ENCODE data around the gene OSMR. TPM values are rescaled to one million over a fixed set of nuclear protein-coding genes. Genes with fewer than 3 reads are reported as not detected.

The OSMR gene
- total RNA-seq, 4 donors from 2014 or later: 23.8 to 87.6 (median 30.3) TPM

GRCh38 chr5:38892363-38892762 lies 46.6 kb downstream of the OSMR start:
- no peaks in the 10 kb centered on the region for H3K36me3 ChIP-seq
- H3K9me3 ChIP-seq: peaks cover 0 to 19% of the 10 kb centered on the region in 2 donors
- H3K27ac ChIP-seq: no peak overlapping the region
- intact Hi-C loops (cut with DNase I; ENCODE audit: low total_unique reads): no loop called here
- TF ChIP-seq CTCF (IDR thresholded peaks at IDR 0.05) (no peak), POLR2A (IDR thresholded peaks at IDR 0.05) (no peak)
- no peak for DNase-seq
- H3K27me3 ChIP-seq: no peaks in the 10 kb centered on the region
- no peak overlapping the region for H3K4me3 ChIP-seq
- no peaks in the 10 kb centered on the region for H3K4me1 ChIP-seq

- H3K4me3 ChIP-seq: no peak overlapping the region
- no peaks in the 10 kb centered on the region for H3K36me3 ChIP-seq
- intact Hi-C loops (cut with DNase I; ENCODE audit: low total_unique reads): no loop called here
- no peak for DNase-seq
- peaks cover 0 to 19% of the 10 kb centered on the region in 2 donors for H3K9me3 ChIP-seq
- H3K4me1 ChIP-seq: no peaks in the 10 kb centered on the region
- no peak for TF ChIP-seq POLR2A (IDR thresholded peaks at IDR 0.05)
- TF ChIP-seq CTCF (IDR thresholded peaks at IDR 0.05): no peak
- no peaks in the 10 kb centered on the region for H3K27me3 ChIP-seq
- H3K27ac ChIP-seq: no peak overlapping the region
Observed at GRCh38 chr5:38896760-38897159, 50.9 kb downstream of the OSMR start.

- no peak overlapping the region for H3K27ac ChIP-seq
- TF ChIP-seq CTCF (IDR thresholded peaks at IDR 0.05) (no peak), POLR2A (IDR thresholded peaks at IDR 0.05) (no peak)
- DNase-seq: no peak
- no peaks in the 10 kb centered on the region for H3K36me3 ChIP-seq
- H3K4me1 ChIP-seq: no peaks in the 10 kb centered on the region
- H3K9me3 ChIP-seq: peaks cover 0 to 17% of the 10 kb centered on the region in 2 donors
- H3K4me3 ChIP-seq: no peak overlapping the region
- no peaks in the 10 kb centered on the region for H3K27me3 ChIP-seq
- intact Hi-C loops (cut with DNase I; ENCODE audit: low total_unique reads): no loop called here
Observed at GRCh38 chr5:38899936-38900335, 54.1 kb downstream of the OSMR start.

- TF ChIP-seq POLR2A (IDR thresholded peaks at IDR 0.05) (no peak), CTCF (IDR thresholded peaks at IDR 0.05) (no peak)
- Histone ChIP-seq H3K27me3 (no peaks in the 10 kb centered on the region), H3K4me3 (no peak overlapping the region), H3K4me1 (no peaks in the 10 kb centered on the region), H3K36me3 (no peaks in the 10 kb centered on the region), H3K27ac (no peak overlapping the region), H3K9me3 (peaks cover 0 to 4% of the 10 kb centered on the region in 2 donors)
- intact Hi-C loops (cut with DNase I; ENCODE audit: low total_unique reads): no loop called here
- no peak for DNase-seq
Observed at GRCh38 chr5:38905516-38905915, 59.7 kb downstream of the OSMR start.

GRCh38 chr5:38906503-38906902 lies 60.7 kb downstream of the OSMR start:
- no peaks in the 10 kb centered on the region for H3K4me1 ChIP-seq
- intact Hi-C loops (cut with DNase I; ENCODE audit: low total_unique reads): no loop called here
- no peaks in the 10 kb centered on the region for H3K27me3 ChIP-seq
- H3K9me3 ChIP-seq: peaks cover 0 to 4% of the 10 kb centered on the region in 2 donors
- no peak overlapping the region for H3K27ac ChIP-seq
- no peak overlapping the region for H3K4me3 ChIP-seq
- H3K36me3 ChIP-seq: no peaks in the 10 kb centered on the region
- TF ChIP-seq CTCF (IDR thresholded peaks at IDR 0.05) (no peak), POLR2A (IDR thresholded peaks at IDR 0.05) (no peak)
- no peak for DNase-seq
